Spleen (tissue), 11 donors: ENCODE results near the gene IL1F10. TPM values are rescaled to one million over a fixed set of nuclear protein-coding genes. Genes with fewer than 3 reads are reported as not detected.

Experiments used
- DNase-seq: peaks from one replicate; pipeline ENCODE4 v3.0.0-alpha.2; 2020
- H3K27ac ChIP-seq, 8 donors: fragments of 200-600 bp; sonication (generic) in 7 of 8; 1 replicate in 4 of 8; 2 replicates in 4 of 8; pipeline versions ENCODE4 v1.5.0 to v1.8.0; 2016 to 2021; ENCODE audit warnings: inconsistent platforms in 4 of 8, mild to moderate bottlenecking in 4 of 8, moderate library complexity in 1 of 8
- H3K27me3 ChIP-seq, 7 donors: fragments of 200-600 bp; sonication (generic) in 6 of 7; replicated peaks in 1 of 7; 1 replicate in 4 of 7; 2 replicates in 3 of 7; pipeline versions ENCODE4 v1.5.0 to v1.8.0; 2016 to 2021; ENCODE audit warnings: inconsistent platforms in 3 of 7, mild to moderate bottlenecking in 1 of 7
- H3K36me3 ChIP-seq, 6 donors: fragments of 200-600 bp; sonication (generic) in 5 of 6; 1 replicate in 4 of 6; 2 replicates in 2 of 6; pipeline versions ENCODE4 v1.5.0 to v1.8.0; 2016 to 2021; ENCODE audit warnings: inconsistent platforms in 2 of 6
- H3K4me1 ChIP-seq, 6 donors: fragments of 200-600 bp; sonication (generic) in 5 of 6; 1 replicate in 3 of 6; 2 replicates in 3 of 6; pipeline versions ENCODE4 v1.5.0 to v1.8.0; 2016 to 2021; ENCODE audit warnings: inconsistent platforms in 3 of 6
- H3K4me3 ChIP-seq, 8 donors: fragments of 200-600 bp; sonication (generic) in 7 of 8; 1 replicate in 4 of 8; 2 replicates in 4 of 8; pipeline versions ENCODE4 v1.5.0 to v1.8.0; 2016 to 2021; ENCODE audit warnings: inconsistent platforms in 4 of 8, mild to moderate bottlenecking in 4 of 8, moderate library complexity in 2 of 8
- H3K9me3 ChIP-seq, 8 donors: fragments of 200-600 bp; sonication (generic) in 7 of 8; 1 replicate in 4 of 8; 2 replicates in 4 of 8; pipeline versions ENCODE4 v1.5.0 to v1.8.0; 2016 to 2021; ENCODE audit warnings: inconsistent platforms in 4 of 8
- CTCF ChIP-seq, 11 experiments: fragments of 200-600 bp in 7 of 11; fragments of 450-650 bp in 4 of 11; sonication (generic) in 4 of 11; IDR thresholded peaks in 8 of 11; conservative IDR thresholded peaks in 3 of 11; 1 replicate in 7 of 11; 2 replicates in 4 of 11; pipeline versions ENCODE4 v1.4.0 to v1.8.0; 2016 to 2021; ENCODE audit warnings: antibody characterized with exemption in 11 of 11, inconsistent platforms in 4 of 11, mild to moderate bottlenecking in 1 of 11
- POLR2A ChIP-seq, 3 donors: fragments of 450-650 bp; IDR thresholded peaks; one replicate each; pipeline ENCODE4 v1.5.1; 2017; ENCODE audit warnings: antibody characterized with exemption in 3 of 3, mild to moderate bottlenecking in 1 of 3
- POLR2AphosphoS5 ChIP-seq, 3 donors: sonication (generic); formaldehyde crosslinking; IDR thresholded peaks; one replicate each; pipeline ENCODE4 v1.5.1; 2017; ENCODE audit warnings: antibody characterized with exemption in 3 of 3
- WGBS, 5 donors: extraction: QIAGEN DNeasy Blood & Tissue Kit in 3 of 5; methylation state at CpG; one replicate each; pipeline versions ENCODE4 v1.1.5 to v1.1.7; 2013 to 2018; 5-methylcytosine and 5-hydroxymethylcytosine counted together
- intact Hi-C: fragments of 100-400 bp; cut with DNase I; formaldehyde crosslinking; loops from one replicate; pipeline ENCODE4 v1.15.0; 2023; ENCODE audit warnings: low total_unique reads
- polyA plus RNA-seq, 3 donors: library from polyadenylated mRNA; stranded (reverse); fragments of 200-250 nt; gene quantifications; one replicate each; pipeline ENCODE4 v1.2.1, GENCODE V29; 2013
- total RNA-seq, 7 donors: library from RNA; depleted of rRNA in 3 of 7; stranded (reverse); fragments of >200 nt in 3 of 7; fragmentation: NEBNext Ultra II Directional in 4 of 7; extraction: Animal tissue kit (Norgen Biotek cat#: 25700) in 4 of 7; gene quantifications; one replicate each; pipeline versions ENCODE4 v1.1.0 to v1.2.1, GENCODE V29; 2016 to 2021
- donor health status: healthy with polysubstance abuse.
- donor health status: DM: no; HTN: no; CAD: no; lungs with moderate emphysema.
- donor health status: DM: no; HTN: no; CAD: no.
- donor health status: Bipolar disorder and iron deficiency.
- donor health status: healthy.
- donor health status: DM: no; HTN: no; CAD: no.
- donor health status: DM: yes; HTN: yes; CAD: no.

Gene IL1F10
- total and polyA plus RNA-seq, 10 donors, result not detected

- peaks cover 7 to 40% (median 22%) of the 10 kb centered on the region in 6 donors for H3K4me1 ChIP-seq
- no peak overlapping the region for H3K27ac ChIP-seq
- H3K27me3 ChIP-seq, result no peaks in the 10 kb centered on the region
- intact Hi-C loops, result no loop called here
- no peaks in the 10 kb centered on the region for H3K9me3 ChIP-seq
- WGBS, 5 donors, result 61 to 95% (median 76%) methylated on average over 2 of the region's 2 CpGs
- TF ChIP-seq CTCF (IDR thresholded peaks at IDR 0.05 in 8 of 11, conservative IDR thresholded peaks at IDR 0.05 in 3 of 11), result no peak
- TF ChIP-seq POLR2A (IDR thresholded peaks at IDR 0.05), result no peak
- TF ChIP-seq POLR2AphosphoS5 (IDR thresholded peaks at IDR 0.05), result no peak
- no peak for DNase-seq
- H3K36me3 ChIP-seq, result no peaks in the 10 kb centered on the region
- no peak overlapping the region for H3K4me3 ChIP-seq
Measured at GRCh38 chr2:113119111-113119510, 51.3 kb downstream of the IL1F10 start.

GRCh38 chr2:113120861-113121260 is 53.1 kb downstream of the IL1F10 start:
- Histone ChIP-seq H3K27ac (peak overlapping the region in 4 of 8 donors; percentile 32 to 57 (median 40)), H3K4me1 (peaks cover 7 to 44% (median 25%) of the 10 kb centered on the region in 6 donors), H3K4me3 (no peak overlapping the region), H3K27me3 (peaks cover 0 to 4% (median 0%) of the 10 kb centered on the region in 7 donors), H3K36me3 (no peaks in the 10 kb centered on the region), H3K9me3 (no peaks in the 10 kb centered on the region)
- intact Hi-C loops, result no loop called here
- no peak for DNase-seq
- WGBS, 5 donors, result 27 to 53% (median 43%) methylated on average over 3 of the region's 3 CpGs
- no peak for TF ChIP-seq POLR2AphosphoS5 (IDR thresholded peaks at IDR 0.05)
- no peak for TF ChIP-seq CTCF (IDR thresholded peaks at IDR 0.05 in 8 of 11, conservative IDR thresholded peaks at IDR 0.05 in 3 of 11)
- TF ChIP-seq POLR2A (IDR thresholded peaks at IDR 0.05), result no peak

- no peak overlapping the region for H3K27ac ChIP-seq
- no peaks in the 10 kb centered on the region for H3K36me3 ChIP-seq
- intact Hi-C loops, result no loop called here
- peaks cover 0 to 5% (median 0%) of the 10 kb centered on the region in 7 donors for H3K27me3 ChIP-seq
- H3K9me3 ChIP-seq, result no peaks in the 10 kb centered on the region
- TF ChIP-seq POLR2AphosphoS5 (IDR thresholded peaks at IDR 0.05) (no peak), CTCF (IDR thresholded peaks at IDR 0.05 in 8 of 11, conservative IDR thresholded peaks at IDR 0.05 in 3 of 11) (no peak), POLR2A (IDR thresholded peaks at IDR 0.05) (no peak)
- no peak overlapping the region for H3K4me3 ChIP-seq
- WGBS, 5 donors, result 83 to 92% (median 88%) methylated on average over 4 of the region's 4 CpGs
- no peak for DNase-seq
- H3K4me1 ChIP-seq, result peaks cover 0 to 44% (median 17%) of the 10 kb centered on the region in 6 donors
Measured at GRCh38 chr2:113122364-113122763, 54.6 kb downstream of the IL1F10 start.

GRCh38 chr2:113123726-113124125 is 56.0 kb downstream of the IL1F10 start:
- peaks cover 0 to 48% (median 17%) of the 10 kb centered on the region in 6 donors for H3K4me1 ChIP-seq
- no peak for DNase-seq

More at GRCh38 chr2:113123726-113124125, 56.0 kb downstream of the IL1F10 start:
- peak overlapping the region in 6 of 8 donors; percentile 36 to 92 (median 74) for H3K27ac ChIP-seq
- WGBS, 5 donors, result 40 to 67% (median 56%) methylated on average over 3 of the region's 3 CpGs
- intact Hi-C loops, result no loop called here
- H3K36me3 ChIP-seq, result no peaks in the 10 kb centered on the region
- TF ChIP-seq POLR2A (IDR thresholded peaks at IDR 0.05) (no peak), POLR2AphosphoS5 (IDR thresholded peaks at IDR 0.05) (no peak), CTCF (IDR thresholded peaks at IDR 0.05 in 8 of 11, conservative IDR thresholded peaks at IDR 0.05 in 3 of 11) (no peak)
- peaks cover 0 to 5% (median 0%) of the 10 kb centered on the region in 7 donors for H3K27me3 ChIP-seq
- H3K9me3 ChIP-seq, result no peaks in the 10 kb centered on the region
- H3K4me3 ChIP-seq, result no peak overlapping the region
